ENCODE data around the gene ST6GALNAC3.

Gene ST6GALNAC3

GRCh38 chr1:76508871-76509270 lies 434.3 kb downstream of the ST6GALNAC3 start:
- DNase-seq (ENCODE audit: low read depth, low spot score): peak; percentile 9
- H3K4me3 ChIP-seq (ENCODE audit: low read depth, low read length): no peak overlapping the region
- no peak for TF ChIP-seq CTCF (IDR thresholded peaks at IDR 0.05; ENCODE audit: insufficient read depth, low read length, missing control alignments)
- POLR2A ChIA-PET: no interaction called here
- CTCF ChIA-PET: no interaction called here

DNA sequence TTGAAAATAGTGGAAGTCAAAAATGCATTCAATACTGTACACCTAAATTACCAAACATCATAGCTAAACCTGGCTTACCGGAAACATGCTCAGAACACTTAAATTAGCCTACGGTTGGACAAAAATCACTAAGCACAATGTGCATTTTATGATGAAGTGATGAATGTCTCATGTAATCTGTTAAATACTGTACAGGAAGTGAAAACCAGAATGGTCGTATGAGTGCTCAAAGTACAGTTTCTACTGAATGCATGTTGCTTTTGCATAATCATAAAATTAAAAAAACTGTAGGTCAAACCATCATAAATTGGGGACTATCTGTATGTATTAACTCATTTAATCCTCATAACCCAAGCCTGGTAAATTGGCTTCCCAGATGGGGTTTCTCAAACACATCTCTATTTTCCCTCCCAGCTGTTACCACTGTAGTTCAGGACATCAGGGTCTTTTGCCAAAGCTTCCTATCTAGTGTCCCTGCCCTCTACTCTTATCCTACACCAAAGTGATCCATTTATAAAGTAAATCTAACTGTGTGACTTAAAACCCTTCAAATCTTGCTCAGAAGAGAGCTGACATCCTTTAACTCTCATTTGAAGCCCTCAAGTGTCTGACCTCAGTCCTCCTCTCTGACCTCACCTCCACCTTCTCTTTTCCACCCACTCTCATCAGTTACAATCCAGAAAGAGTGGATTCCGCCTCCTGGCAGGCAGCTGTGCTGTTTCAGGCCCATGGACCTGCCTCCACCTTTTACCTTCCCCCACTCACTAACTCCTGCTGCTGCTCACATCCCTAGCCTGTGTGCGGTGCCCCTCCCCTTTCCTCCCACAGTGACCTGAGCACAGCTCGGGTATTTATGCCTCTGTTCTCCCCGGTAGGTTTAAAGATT lies 436.4 kb downstream of the ST6GALNAC3 start:
- TF ChIP-seq CTCF (IDR thresholded peaks at IDR 0.05; ENCODE audit: insufficient read depth, low read length, missing control alignments): no peak
- ChIA-PET POLR2A (no interaction called here), CTCF (no interaction called here)
- no peak overlapping the region for H3K4me3 ChIP-seq (ENCODE audit: low read depth, low read length)
- DNase-seq (ENCODE audit: low read depth, low spot score): no peak

DNA sequence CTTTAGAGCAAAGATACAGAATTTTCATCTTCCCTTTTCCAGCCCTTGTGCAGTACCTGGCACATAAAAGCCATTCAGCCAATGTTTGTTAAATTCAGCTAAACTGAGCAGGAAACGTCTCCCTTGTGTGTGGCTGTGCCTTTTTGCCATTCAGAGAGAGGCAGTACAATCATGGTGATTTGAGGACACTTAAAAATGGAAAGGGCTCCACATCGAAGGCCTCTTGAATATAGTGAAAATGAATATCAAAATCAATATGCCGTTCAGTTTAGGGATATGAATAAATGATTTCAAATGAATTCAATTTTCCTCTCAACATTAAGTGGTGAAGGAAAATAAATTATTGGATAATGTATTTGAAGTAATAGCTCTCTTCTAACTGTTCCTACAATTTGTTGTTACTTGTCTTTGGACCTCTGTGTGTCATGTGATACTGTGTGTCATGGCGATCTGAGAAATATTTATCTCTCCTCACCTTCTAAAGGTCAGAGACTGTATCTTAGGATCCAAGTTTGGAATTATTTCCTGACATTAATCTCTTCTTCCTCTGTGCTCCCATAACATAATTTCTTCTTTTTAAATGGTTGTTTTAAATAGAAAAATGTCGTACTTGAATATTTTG lies 437.1 kb downstream of the ST6GALNAC3 start:
- POLR2A ChIA-PET: no interaction called here
- DNase-seq (ENCODE audit: low read depth, low spot score): no peak
- no peak overlapping the region for H3K4me3 ChIP-seq (ENCODE audit: low read depth, low read length)
- no peak for TF ChIP-seq CTCF (IDR thresholded peaks at IDR 0.05; ENCODE audit: insufficient read depth, low read length, missing control alignments)
- CTCF ChIA-PET: no interaction called here

DNA sequence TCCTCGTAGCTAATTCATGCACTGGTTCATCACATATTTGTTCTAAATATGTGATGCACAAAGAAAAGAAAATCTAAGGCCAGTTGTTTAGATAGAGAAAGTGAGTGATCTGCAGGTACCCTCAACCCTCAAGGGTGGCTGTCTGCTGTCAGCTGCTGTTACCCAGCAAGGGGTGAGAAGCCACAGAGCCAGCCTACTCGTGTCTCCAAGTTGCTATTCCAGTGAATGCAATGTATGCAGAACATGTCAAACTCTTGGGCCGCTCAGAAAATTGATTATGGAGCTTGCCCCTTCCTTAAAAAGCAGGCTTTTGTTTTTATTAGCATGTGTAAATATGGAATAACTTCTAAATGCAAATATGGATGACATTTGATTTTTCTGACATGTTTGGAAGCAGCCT lies 456.4 kb downstream of the ST6GALNAC3 start:
- POLR2A ChIA-PET: no interaction called here
- no peak for DNase-seq (ENCODE audit: low read depth, low spot score)
- no peak for TF ChIP-seq CTCF (IDR thresholded peaks at IDR 0.05; ENCODE audit: insufficient read depth, low read length, missing control alignments)
- CTCF ChIA-PET: no interaction called here
- no peak overlapping the region for H3K4me3 ChIP-seq (ENCODE audit: low read depth, low read length)

- TF ChIP-seq CTCF (IDR thresholded peaks at IDR 0.05; ENCODE audit: insufficient read depth, low read length, missing control alignments): no peak
- CTCF ChIA-PET: no interaction called here
- H3K4me3 ChIP-seq (ENCODE audit: low read depth, low read length): no peak overlapping the region
- DNase-seq (ENCODE audit: low read depth, low spot score): no peak
- POLR2A ChIA-PET: no interaction called here
Measured at GRCh38 chr1:76541618-76542017, 467.1 kb downstream of the ST6GALNAC3 start.

DNA sequence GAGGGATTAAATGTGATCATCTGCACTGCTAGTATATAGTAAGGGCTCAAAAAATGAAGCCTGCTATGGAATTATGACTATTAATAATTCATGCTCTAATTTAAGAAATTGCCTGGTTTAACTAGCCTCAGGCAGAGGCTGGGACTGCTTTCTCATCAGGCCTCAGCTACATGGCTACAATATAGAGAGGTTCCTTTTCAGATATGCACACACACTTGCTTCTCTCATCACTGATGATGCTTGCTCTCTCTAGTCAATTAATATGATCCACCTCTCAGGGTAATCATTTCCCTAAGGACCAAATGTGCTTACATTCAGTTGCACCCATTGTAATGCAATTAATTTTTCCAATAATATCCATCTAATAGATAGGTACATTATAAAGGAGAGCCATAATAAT lies 467.8 kb downstream of the ST6GALNAC3 start:
- POLR2A ChIA-PET: no interaction called here

More for the DNA sequence above, 467.8 kb downstream of the ST6GALNAC3 start:
- no peak for TF ChIP-seq CTCF (IDR thresholded peaks at IDR 0.05; ENCODE audit: insufficient read depth, low read length, missing control alignments)
- CTCF ChIA-PET: no interaction called here
- DNase-seq (ENCODE audit: low read depth, low spot score): no peak
- H3K4me3 ChIP-seq (ENCODE audit: low read depth, low read length): no peak overlapping the region

Measured in AG04449 (cell line).